Upper lobe of right lung (tissue), 1 donor: ENCODE results near the gene AHCYL1. TPM values are rescaled to one million over a fixed set of nuclear protein-coding genes. Genes with fewer than 3 reads are reported as not detected.
A peak's percentile ranks its signal among the peaks of the same experiment; 100 is the strongest.

Experiments
- ATAC-seq: fragments of 200-7000 bp; cut with Tn5 transposase; one replicate; pipeline ENCODE4 v1.9.1; 2020; ENCODE audit warnings: mild to moderate bottlenecking, moderate library complexity
- DNase-seq: peaks from one replicate; pipeline ENCODE4 v3.0.0-alpha.2; 2020
- H3K27ac ChIP-seq: fragments of 200-600 bp; one replicate; pipeline ENCODE4 v1.8.0; 2022
- H3K27me3 ChIP-seq: fragments of 200-600 bp; one replicate; pipeline ENCODE4 v1.8.0; 2022; ENCODE audit warnings: mild to moderate bottlenecking
- H3K36me3 ChIP-seq: fragments of 200-600 bp; one replicate; pipeline ENCODE4 v1.8.0; 2022
- H3K4me1 ChIP-seq: fragments of 200-600 bp; one replicate; pipeline ENCODE4 v1.8.0; 2022
- H3K4me3 ChIP-seq: fragments of 200-600 bp; one replicate; pipeline ENCODE4 v1.8.0; 2022; ENCODE audit warnings: mild to moderate bottlenecking
- H3K9me3 ChIP-seq: fragments of 200-600 bp; one replicate; pipeline ENCODE4 v1.8.0; 2022
- CTCF ChIP-seq: fragments of 200-600 bp; IDR thresholded peaks from one replicate; pipeline ENCODE4 v1.8.0; 2022; ENCODE audit warnings: antibody characterized with exemption
- intact Hi-C: fragments of 100-400 bp; cut with DNase I; formaldehyde crosslinking; loops from one replicate; pipeline ENCODE4 v1.11.0; 2022
- total RNA-seq: library from RNA; stranded (reverse); fragmentation: NEBNext Ultra II Directional; extraction: Animal tissue kit (Norgen Biotek cat#: 25700); gene quantifications from one replicate; pipeline ENCODE4 v1.2.1, GENCODE V29; 2021
- donor health status: DM: no; HTN: yes; CAD: no; lungs with severe emphysema.

The AHCYL1 gene
- total RNA-seq, 1 donor from 2014 or later: 91.7 TPM

GRCh38 chr1:109994654-109995053 is 10.1 kb downstream of the AHCYL1 start:
- Histone ChIP-seq H3K4me3 (no peak overlapping the region), H3K27ac (no peak overlapping the region), H3K9me3 (no peaks in the 10 kb centered on the region), H3K36me3 (no peaks in the 10 kb centered on the region), H3K4me1 (peaks cover 54% of the 10 kb centered on the region), H3K27me3 (no peaks in the 10 kb centered on the region)
- TF ChIP-seq CTCF: no peak
- intact Hi-C loops: no loop called here
- ATAC-seq (no peak), DNase-seq (no peak)

- Histone ChIP-seq H3K36me3 (no peaks in the 10 kb centered on the region), H3K4me3 (no peak overlapping the region), H3K9me3 (no peaks in the 10 kb centered on the region), H3K4me1 (peaks cover 45% of the 10 kb centered on the region), H3K27me3 (no peaks in the 10 kb centered on the region), H3K27ac (no peak overlapping the region)
- TF ChIP-seq CTCF: no peak
- ATAC-seq: peak; percentile 72
- intact Hi-C loops: no loop called here
- DNase-seq: no peak
These were observed 11.0 kb downstream of the AHCYL1 start for GRCh38 chr1:109995536-109995935.

GRCh38 chr1:109996476-109996875 is 11.9 kb downstream of the AHCYL1 start:
- no peak for ATAC-seq
- no peaks in the 10 kb centered on the region for H3K9me3 ChIP-seq
- H3K4me3 ChIP-seq: no peak overlapping the region
- H3K36me3 ChIP-seq: no peaks in the 10 kb centered on the region
- DNase-seq: no peak
- no peak overlapping the region for H3K27ac ChIP-seq
- no peak for TF ChIP-seq CTCF
- no peaks in the 10 kb centered on the region for H3K27me3 ChIP-seq
- intact Hi-C loops: no loop called here
- H3K4me1 ChIP-seq: peaks cover 35% of the 10 kb centered on the region

- Histone ChIP-seq H3K27ac (no peak overlapping the region), H3K9me3 (no peaks in the 10 kb centered on the region), H3K4me1 (peaks cover 34% of the 10 kb centered on the region), H3K36me3 (no peaks in the 10 kb centered on the region), H3K27me3 (no peaks in the 10 kb centered on the region), H3K4me3 (no peak overlapping the region)
- TF ChIP-seq CTCF: no peak
- intact Hi-C loops: no loop called here
- ATAC-seq (no peak), DNase-seq (no peak)
These were observed 12.8 kb downstream of the AHCYL1 start for GRCh38 chr1:109997204-109997866.

- no peak overlapping the region for H3K4me3 ChIP-seq
- no peaks in the 10 kb centered on the region for H3K36me3 ChIP-seq
- no peaks in the 10 kb centered on the region for H3K27me3 ChIP-seq
- no peak overlapping the region for H3K27ac ChIP-seq
- intact Hi-C loops: no loop called here
- no peaks in the 10 kb centered on the region for H3K9me3 ChIP-seq
- DNase-seq (no peak), ATAC-seq (no peak)
- no peak for TF ChIP-seq CTCF
- H3K4me1 ChIP-seq: peaks cover 34% of the 10 kb centered on the region
These were observed 13.3 kb downstream of the AHCYL1 start for GRCh38 chr1:109997867-109998229.

- Histone ChIP-seq H3K4me3 (no peak overlapping the region), H3K27me3 (no peaks in the 10 kb centered on the region), H3K36me3 (no peaks in the 10 kb centered on the region), H3K27ac (no peak overlapping the region), H3K9me3 (no peaks in the 10 kb centered on the region), H3K4me1 (peaks cover 49% of the 10 kb centered on the region)
- intact Hi-C loops: no loop called here
- no peak for ATAC-seq
- DNase-seq: no peak
- TF ChIP-seq CTCF: no peak
These were observed 18.1 kb downstream of the AHCYL1 start for GRCh38 chr1:110002695-110003094.
